Endodermal cell (in vitro differentiated cells): ENCODE results near the gene RBCK1. TPM values are rescaled to one million over a fixed set of nuclear protein-coding genes. Genes with fewer than 3 reads are reported as not detected.

ENCODE experiments used
- DNase-seq: peaks from one replicate; pipeline ENCODE4 v3.0.0-alpha.2; 2017
- H3K27ac ChIP-seq: 2 replicates; pipeline ENCODE4 v1.5.1; 2013; ENCODE audit warnings: mild to moderate bottlenecking, low read depth, low read length, moderate library complexity
- H3K27me3 ChIP-seq: 2 replicates; pipeline ENCODE4 v1.6.1; 2013; ENCODE audit warnings: mild to moderate bottlenecking, low read length, moderate library complexity; ENCODE audit not compliant: insufficient read depth, control insufficient read depth, poor library complexity, severe bottlenecking
- H3K36me3 ChIP-seq: 2 replicates; pipeline ENCODE4 v1.7.0; 2013; ENCODE audit warnings: mild to moderate bottlenecking, low read length, moderate library complexity; ENCODE audit not compliant: control insufficient read depth, insufficient read depth
- H3K4me1 ChIP-seq: one replicate; pipeline ENCODE4 v1.7.0; 2013; ENCODE audit warnings: low read length; ENCODE audit not compliant: control insufficient read depth, insufficient read depth
- H3K4me3 ChIP-seq: 2 replicates; pipeline ENCODE4 v1.5.1; 2013; ENCODE audit warnings: mild to moderate bottlenecking, low read length, moderate library complexity
- H3K9ac ChIP-seq: 2 replicates; pipeline ENCODE4 v1.6.1; 2013; ENCODE audit warnings: mild to moderate bottlenecking, low read length, moderate library complexity; ENCODE audit not compliant: poor library complexity, severe bottlenecking; ENCODE audit errors: extremely low read depth
- H3K9me3 ChIP-seq: 2 replicates; pipeline ENCODE4 v1.6.1; 2013; ENCODE audit warnings: mild to moderate bottlenecking, low read length, moderate library complexity; ENCODE audit not compliant: control insufficient read depth
- H3K27ac Mint-ChIP-seq: 2 replicates; pipeline ENCODE4 v1.8.0; 2020; ENCODE audit warnings: mixed read lengths
- H3K27me3 Mint-ChIP-seq: 2 replicates; pipeline ENCODE4 v1.8.0; 2021; ENCODE audit warnings: mild to moderate bottlenecking, mixed read lengths; ENCODE audit not compliant: insufficient read depth
- H3K36me3 Mint-ChIP-seq: 2 replicates; pipeline ENCODE4 v1.8.0; 2020; ENCODE audit warnings: low read depth, mixed read lengths
- H3K4me1 Mint-ChIP-seq: 2 replicates; pipeline ENCODE4 v1.8.0; 2020; ENCODE audit warnings: mixed read lengths
- H3K4me3 Mint-ChIP-seq: 2 replicates; pipeline ENCODE4 v1.8.0; 2020; ENCODE audit warnings: mild to moderate bottlenecking, moderate library complexity, mixed read lengths
- H3K9me3 Mint-ChIP-seq: 2 replicates; pipeline ENCODE4 v1.8.0; 2020; ENCODE audit warnings: mild to moderate bottlenecking, mixed read lengths
- WGBS, 2 experiments: methylation state at CpG; one replicate each; pipeline versions ENCODE4 v1.1.5 to v1.1.7; 2013; ENCODE audit warnings: missing lambda C conversion rate in 2 of 2, mixed read lengths in 1 of 2; ENCODE audit not compliant: insufficient coverage in 1 of 2, insufficient read length in 1 of 2; 5-methylcytosine and 5-hydroxymethylcytosine counted together
- total RNA-seq, 2 donors: library from RNA; stranded (reverse); fragmentation: NEBNext Ultra II Directional in 1 of 2; extraction: Animal tissue kit (Norgen Biotek cat#: 25700) in 1 of 2; gene quantifications; 2 replicates in 1 of 2; 3 replicates in 1 of 2; pipeline ENCODE4 v1.2.1, GENCODE V29; 2021
- TF ChIP-seq, protein P1 (sequence below): fragments of 200-600 bp; sonication (generic); conservative IDR thresholded peaks from 2 replicates; pipeline ENCODE4 v1.5.0; 2021; ENCODE audit warnings: antibody characterized with exemption, mild to moderate bottlenecking

Gene RBCK1
- total RNA-seq, 2 donors from 2014 or later = 61.7 to 63.7 TPM

DNA sequence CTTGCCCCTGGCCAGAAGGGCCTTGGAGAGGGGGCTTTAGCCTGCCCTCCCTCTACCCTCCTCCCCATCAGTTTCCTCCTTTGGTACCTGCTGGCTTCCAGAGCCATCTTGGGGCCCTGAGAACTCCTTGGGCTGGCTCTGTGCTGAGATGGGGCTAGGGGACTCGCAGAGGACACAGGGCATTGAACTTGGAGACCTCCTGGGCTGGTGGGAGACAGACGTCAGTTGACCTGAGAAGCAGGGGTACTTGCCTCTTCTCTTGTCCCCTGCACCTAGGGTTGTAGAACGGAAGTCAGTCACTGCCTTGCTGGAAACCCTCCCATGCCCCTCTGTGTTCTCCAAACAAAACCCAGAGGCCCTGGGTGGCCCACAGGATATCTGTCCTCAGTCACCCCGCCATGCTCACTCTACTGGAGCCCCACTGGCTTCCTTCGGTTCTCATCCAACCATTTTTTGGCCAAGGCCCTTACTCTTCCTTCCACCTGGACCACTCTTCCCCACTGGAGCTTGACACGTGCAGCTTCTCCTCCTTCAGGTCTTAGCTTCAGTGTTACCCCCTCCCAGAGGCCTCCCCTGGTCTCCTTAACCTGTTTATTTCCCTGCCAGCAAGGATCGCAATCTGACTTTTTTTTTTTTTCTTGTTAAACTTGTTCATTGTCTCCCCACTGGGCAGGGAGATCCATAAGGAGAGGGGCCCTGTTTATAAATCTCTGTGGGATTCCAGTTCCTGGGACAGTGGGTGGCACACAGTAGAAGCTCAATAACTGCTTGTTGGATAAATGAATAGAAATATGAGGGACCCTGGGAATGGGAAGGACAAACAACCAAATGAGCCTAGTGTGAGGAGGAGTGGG lies 971 bp downstream of the RBCK1 start:
- no peaks in the 10 kb centered on the region for H3K27me3 ChIP-seq
- H3K36me3 ChIP-seq = peaks cover 22% of the 10 kb centered on the region
- no peak overlapping the region for H3K27ac ChIP-seq
- peak overlapping the region; percentile 65 for H3K4me3 Mint-ChIP-seq
- peak overlapping the region; percentile 92 for H3K4me3 ChIP-seq
- H3K9me3 ChIP-seq = peaks cover 16% of the 10 kb centered on the region
- peak overlapping the region; percentile 61 for H3K9ac ChIP-seq
- H3K27me3 Mint-ChIP-seq = peaks cover 4% of the 10 kb centered on the region
- no peaks in the 10 kb centered on the region for H3K4me1 ChIP-seq
- DNase-seq = peak; percentile 71
- H3K9me3 Mint-ChIP-seq = peaks cover 15% of the 10 kb centered on the region
- peak overlapping the region; percentile 44 for H3K27ac Mint-ChIP-seq
- H3K36me3 Mint-ChIP-seq = peaks cover 35% of the 10 kb centered on the region
- TF ChIP-seq, protein P1, sequence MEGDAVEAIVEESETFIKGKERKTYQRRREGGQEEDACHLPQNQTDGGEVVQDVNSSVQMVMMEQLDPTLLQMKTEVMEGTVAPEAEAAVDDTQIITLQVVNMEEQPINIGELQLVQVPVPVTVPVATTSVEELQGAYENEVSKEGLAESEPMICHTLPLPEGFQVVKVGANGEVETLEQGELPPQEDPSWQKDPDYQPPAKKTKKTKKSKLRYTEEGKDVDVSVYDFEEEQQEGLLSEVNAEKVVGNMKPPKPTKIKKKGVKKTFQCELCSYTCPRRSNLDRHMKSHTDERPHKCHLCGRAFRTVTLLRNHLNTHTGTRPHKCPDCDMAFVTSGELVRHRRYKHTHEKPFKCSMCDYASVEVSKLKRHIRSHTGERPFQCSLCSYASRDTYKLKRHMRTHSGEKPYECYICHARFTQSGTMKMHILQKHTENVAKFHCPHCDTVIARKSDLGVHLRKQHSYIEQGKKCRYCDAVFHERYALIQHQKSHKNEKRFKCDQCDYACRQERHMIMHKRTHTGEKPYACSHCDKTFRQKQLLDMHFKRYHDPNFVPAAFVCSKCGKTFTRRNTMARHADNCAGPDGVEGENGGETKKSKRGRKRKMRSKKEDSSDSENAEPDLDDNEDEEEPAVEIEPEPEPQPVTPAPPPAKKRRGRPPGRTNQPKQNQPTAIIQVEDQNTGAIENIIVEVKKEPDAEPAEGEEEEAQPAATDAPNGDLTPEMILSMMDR = no peak
- 18 to 47% methylated on average over 5 to 7 of the region's 7 CpGs for WGBS, 2 experiments
- peaks cover 8% of the 10 kb centered on the region for H3K4me1 Mint-ChIP-seq

DNA sequence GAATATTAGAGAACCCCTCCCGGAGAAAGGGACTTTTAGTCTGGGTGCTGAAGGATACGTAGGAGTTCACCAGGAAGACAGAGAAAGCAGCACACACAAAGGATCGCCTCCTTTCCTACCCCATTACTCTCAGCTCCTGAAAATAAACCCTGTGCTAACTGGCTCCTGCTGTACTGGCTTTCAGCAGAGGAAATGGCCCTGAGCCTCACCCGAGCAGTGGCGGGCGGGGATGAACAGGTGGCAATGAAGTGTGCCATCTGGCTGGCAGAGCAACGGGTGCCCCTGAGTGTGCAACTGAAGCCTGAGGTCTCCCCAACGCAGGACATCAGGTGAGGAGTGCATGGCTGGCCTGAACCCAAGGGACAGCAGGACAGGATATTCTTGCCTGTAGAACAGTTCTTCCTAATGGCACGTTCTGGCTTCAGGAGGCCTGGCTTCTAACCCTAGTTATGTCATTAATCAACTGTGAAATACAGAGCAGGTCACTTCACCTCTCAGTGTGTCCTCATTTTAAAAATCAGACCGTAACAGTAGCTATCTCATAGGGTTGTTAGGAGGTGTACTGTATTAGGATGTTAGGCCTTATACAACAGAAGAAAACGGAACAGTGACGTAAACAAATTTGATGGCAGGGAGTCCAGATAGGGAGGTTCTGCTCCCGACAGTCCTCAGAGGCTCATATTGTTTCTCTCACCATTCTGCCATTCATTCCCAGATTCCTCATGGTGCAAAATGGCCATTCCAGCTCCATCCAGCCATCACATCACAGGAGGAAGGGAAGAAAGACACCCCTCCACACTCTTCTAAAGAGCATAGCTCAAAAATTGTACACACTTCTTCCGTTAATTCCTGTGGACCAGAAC lies 1.8 kb downstream of the RBCK1 start:
- H3K36me3 ChIP-seq = peaks cover 22% of the 10 kb centered on the region
- H3K4me3 ChIP-seq = peak overlapping the region; percentile 92
- Mint-ChIP-seq H3K36me3 (peaks cover 35% of the 10 kb centered on the region), H3K27ac (no peak overlapping the region), H3K27me3 (peaks cover 4% of the 10 kb centered on the region), H3K4me3 (peak overlapping the region; percentile 65), H3K4me1 (peaks cover 8% of the 10 kb centered on the region), H3K9me3 (peaks cover 13% of the 10 kb centered on the region)
- WGBS, 2 experiments = 95 to 97% methylated on average over 11 to 14 of the region's 14 CpGs
- no peaks in the 10 kb centered on the region for H3K4me1 ChIP-seq
- no peak overlapping the region for H3K27ac ChIP-seq
- no peak for DNase-seq
- TF ChIP-seq, protein P1 = no peak
- no peaks in the 10 kb centered on the region for H3K27me3 ChIP-seq
- peaks cover 16% of the 10 kb centered on the region for H3K9me3 ChIP-seq
- no peak overlapping the region for H3K9ac ChIP-seq

DNA sequence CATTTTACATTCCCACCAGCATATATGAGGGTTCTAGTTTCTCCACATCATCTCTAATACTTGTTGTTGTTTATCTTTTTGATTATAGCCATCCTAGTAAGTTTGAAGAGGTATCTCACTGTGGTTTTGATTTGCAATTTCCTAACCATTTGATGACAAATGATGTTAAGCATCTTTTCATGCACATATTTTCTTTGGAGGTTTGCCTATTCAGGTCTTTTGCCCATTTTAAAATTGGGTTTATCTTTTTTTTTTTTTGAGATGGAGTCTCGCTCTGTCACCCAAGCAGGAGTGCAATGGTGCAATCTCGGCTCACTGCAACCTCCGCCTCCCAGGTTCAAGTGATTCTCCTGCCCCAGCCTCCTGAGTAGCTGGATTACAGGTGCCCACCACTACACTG lies 4.0 kb downstream of the RBCK1 start:
- Histone ChIP-seq H3K36me3 (peaks cover 30% of the 10 kb centered on the region), H3K4me3 (no peak overlapping the region), H3K9ac (no peak overlapping the region), H3K27me3 (no peaks in the 10 kb centered on the region), H3K27ac (no peak overlapping the region), H3K4me1 (no peaks in the 10 kb centered on the region), H3K9me3 (peaks cover 16% of the 10 kb centered on the region)
- H3K4me1 Mint-ChIP-seq = peaks cover 12% of the 10 kb centered on the region
- no peak overlapping the region for H3K27ac Mint-ChIP-seq
- TF ChIP-seq, protein P1 = no peak
- H3K27me3 Mint-ChIP-seq = no peaks in the 10 kb centered on the region
- H3K9me3 Mint-ChIP-seq = peaks cover 9% of the 10 kb centered on the region
- no peak for DNase-seq
- peaks cover 47% of the 10 kb centered on the region for H3K36me3 Mint-ChIP-seq
- 97% methylated on average over 3 of the region's 3 CpGs; no CpG with 5 or more reads in 1 of the 2 experiments for WGBS, 2 experiments
- H3K4me3 Mint-ChIP-seq = no peak overlapping the region
